Stimulated activated CD4-positive, alpha-beta T cell treated with anti-CD3 and anti-CD28 coated beads, Interleukin-2, amount 100 ng/mL, for 48 hours (primary cell): ENCODE results near the gene HOXC13.

Source experiments
- DNase-seq, 2 donors: peaks; one replicate each; pipeline ENCODE4 v3.0.0-alpha.2; 2020

HOXC13 gene

DNA sequence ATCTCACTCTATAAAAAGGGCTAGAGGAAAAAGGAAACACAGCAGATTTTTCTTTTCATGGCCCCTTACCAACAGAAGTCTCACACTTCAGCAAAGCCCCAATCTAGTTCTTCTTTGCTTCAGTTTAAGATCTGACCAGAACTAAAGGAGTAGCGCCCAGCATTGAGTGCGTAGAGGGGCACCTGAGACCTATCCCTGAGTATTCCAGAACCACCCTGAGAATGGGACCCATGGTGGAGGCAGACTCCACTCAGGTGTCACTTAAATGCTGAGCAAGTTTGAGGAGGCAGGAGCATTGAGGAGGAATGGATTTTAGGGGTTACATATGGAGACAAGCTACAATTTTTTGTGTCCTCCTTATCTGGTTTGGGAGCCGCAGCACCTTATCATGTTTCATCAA, 32.5 kb downstream of the HOXC13 start:
- no peak for DNase-seq

DNA sequence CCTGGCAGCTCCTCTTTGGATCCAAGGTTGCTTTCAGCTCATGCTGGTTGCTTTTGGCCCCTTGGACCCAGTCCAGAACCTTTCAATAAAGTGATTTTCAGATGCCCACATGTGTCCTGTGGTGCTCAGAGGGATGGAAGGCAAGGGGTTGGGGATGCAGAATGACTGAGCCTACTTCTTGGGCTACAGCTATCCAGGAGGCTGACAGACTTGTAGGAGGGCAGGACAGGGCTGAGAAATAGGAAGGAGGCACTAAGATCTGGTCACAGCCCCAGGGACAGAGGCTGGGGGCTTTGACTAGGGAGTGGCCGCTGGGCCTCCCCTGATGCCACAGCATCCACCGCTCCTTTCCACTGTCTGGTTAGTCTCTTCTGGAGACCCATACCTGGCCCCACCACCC, 33.1 kb downstream of the HOXC13 start:
- DNase-seq = no peak

DNA sequence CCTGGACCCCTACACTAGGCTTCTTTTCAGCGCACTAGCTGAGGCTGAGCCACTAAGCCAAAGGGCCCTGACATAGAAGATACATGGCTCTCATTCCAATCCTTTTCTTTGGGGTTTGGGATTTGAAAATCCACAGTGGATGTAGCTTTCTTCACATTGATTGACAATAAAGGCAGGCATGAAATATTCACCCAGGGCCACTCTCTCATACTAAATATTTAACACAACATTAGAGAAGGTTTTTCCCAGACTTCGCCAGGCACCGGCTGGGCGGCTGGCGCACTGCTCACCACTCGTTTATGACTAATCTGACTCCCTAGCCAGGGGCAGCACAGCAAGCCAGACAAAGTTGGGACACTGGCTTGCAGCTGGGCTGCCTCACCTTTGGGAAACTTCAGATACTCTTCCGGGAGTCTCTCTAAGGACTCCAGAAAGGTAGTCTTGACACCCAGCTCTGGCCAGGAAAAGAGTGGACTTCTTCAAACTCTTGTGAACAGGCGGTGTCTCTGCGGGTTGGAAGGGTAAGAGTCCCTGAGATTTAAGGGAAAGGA, 33.6 kb downstream of the HOXC13 start:
- no peak for DNase-seq

DNA sequence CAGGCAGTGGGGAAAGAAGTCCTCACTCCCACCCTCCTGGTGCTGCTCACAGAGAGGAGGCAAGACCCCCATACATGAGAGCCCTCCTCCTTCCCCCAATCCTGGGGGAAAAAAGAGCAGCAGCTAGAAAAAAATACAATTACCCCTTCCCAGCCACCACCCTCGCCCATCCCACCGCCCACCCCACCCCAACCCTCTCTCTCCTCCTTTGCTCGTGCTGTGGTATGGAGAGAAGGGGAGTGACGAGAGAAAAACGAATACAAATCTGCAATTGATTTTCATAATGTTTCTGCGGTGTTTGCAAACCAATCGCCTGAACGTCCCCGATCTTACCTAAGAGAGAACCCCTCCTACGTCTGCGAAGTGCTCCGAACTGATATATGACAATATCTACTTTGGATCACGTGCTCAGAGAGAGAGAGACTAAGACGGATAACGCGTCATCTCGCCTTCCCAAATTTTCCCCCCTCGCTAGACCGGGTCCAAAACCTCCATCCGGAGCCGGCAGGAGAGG, 34.1 kb downstream of the HOXC13 start, which contains the start of gene HOXC11:
HOXC11 (plus strand) TSS at position 405 of the 514 bp plus-strand sequence. CDS start 116 bp downstream, outside the sequence.
- DNase-seq = no peak

- DNase-seq = no peak
These were observed 34.8 kb downstream of the HOXC13 start for GRCh38 chr12:53973236-53974042.

GRCh38 chr12:53974084-53975063, 35.7 kb downstream of the HOXC13 start, which contains the start of gene HOTAIR:
Gene HOTAIR (minus strand): TSS chr12:53974954.
- no peak for DNase-seq

GRCh38 chr12:53975064-53975471, 36.4 kb downstream of the HOXC13 start:
- no peak for DNase-seq

DNA sequence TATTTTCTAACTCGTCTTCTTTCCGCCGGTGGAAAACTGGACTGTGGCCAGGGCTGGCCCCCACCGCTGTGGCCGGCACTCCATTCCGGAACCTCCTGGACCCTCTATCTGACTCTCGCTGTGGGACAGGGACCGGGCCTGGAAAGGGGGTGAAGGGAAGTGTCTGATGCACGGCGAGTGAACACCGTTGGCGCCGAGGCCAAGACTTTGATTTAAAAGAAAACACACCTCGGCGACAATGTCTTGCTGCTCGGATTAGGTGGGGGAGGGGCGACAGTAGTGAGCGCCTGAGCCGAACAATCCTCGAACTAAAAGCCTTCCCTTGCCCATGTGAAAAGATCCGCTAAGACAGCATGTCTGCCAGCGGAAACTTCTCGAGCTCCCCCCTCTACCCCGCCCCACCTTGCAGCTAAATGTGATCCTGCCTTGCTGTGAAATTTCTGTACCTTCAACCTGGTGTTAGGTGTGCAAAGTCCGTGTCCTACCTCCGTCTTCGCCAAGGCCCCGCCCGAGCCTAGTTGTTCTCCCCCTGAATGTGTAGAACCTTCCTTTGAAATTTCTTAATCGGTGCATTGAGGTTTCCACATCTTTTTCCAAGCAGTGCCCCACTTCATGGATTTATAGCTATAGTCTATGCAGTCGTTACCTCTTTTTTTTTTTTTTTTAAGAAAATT, 37.0 kb downstream of the HOXC13 start:
- DNase-seq = no peak

- DNase-seq = no peak
These were observed 37.7 kb downstream of the HOXC13 start for GRCh38 chr12:53976172-53976822.

DNA sequence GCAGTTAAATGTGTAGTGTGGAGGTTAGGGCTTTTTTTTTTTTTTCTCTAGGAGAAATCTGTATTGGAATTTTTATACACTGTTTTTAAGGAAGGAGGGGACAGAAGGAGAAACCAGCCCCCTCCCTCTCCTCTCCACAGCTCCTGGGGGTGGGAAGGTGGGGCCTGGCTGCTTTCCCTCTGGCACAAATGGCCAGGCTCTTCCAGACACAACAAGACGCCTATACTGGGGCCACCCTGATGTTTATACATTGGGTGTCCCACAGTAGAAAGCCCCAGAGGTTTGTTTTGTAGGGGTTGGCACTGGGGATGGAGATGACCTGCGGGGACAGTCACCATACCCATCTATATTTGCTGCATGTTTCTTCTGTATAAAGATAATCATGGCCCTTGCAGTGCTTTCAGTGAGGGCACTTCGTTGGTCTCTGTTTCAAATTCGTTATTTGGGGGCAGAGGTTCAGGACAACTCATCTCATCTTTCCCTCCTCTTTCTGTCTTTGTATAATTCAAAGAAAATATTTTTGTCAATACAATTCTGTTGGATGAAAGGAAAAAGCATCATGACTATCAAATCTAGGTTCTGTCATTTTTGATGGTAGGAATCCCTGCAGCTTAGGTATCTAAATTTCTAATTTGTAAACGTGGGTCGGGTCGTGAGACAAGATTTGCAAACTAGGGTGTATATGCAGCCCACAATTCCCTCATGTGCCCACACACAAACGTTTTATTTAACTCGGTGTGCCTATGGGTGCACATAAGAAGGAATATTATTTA, 38.4 kb downstream of the HOXC13 start:
- no peak for DNase-seq

- DNase-seq = no peak
These were observed 39.2 kb downstream of the HOXC13 start for GRCh38 chr12:53977596-53978445.

DNA sequence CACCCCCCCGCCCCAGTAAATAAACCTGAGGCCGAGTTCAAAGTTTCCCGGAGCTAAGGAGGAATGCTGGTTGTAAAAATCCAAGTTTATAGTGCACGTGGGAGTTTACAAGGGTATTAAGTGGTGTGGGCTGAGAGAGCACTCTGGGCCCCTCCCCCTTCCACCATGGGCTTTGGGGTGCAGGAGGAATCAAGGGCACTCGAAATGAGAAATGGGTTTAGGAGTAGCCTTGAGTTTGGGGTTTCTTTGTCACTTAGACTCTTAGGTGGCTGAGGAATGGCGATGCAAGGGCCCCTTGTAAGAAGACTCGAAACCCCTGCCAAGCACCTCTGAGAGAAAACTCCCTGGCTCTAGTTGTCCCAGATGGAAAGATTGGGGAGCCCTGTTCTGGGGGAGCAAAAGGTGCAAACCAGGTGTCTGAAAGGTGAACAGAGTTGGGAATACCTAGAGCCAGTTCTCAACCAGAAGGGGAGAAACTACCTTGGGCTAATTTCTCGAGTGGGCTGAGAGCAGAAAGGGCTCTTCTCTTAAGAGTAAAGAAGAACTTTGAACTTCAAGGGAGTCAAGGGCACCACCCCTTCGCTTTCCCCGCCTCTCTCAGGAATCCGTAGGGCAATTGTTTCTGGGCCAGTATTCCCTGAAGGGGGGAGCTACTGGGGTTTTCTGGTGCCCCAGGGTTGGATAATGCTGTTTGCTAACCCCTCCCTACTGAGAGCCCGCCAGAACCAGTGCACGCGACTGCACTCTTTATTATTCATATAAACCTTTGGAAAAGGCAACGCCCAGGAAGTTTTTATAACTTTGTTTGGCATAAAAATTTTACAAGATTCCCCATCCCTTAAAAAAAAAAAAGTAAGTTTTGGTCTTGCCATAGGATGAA, 40.1 kb downstream of the HOXC13 start:
- no peak for DNase-seq

DNA sequence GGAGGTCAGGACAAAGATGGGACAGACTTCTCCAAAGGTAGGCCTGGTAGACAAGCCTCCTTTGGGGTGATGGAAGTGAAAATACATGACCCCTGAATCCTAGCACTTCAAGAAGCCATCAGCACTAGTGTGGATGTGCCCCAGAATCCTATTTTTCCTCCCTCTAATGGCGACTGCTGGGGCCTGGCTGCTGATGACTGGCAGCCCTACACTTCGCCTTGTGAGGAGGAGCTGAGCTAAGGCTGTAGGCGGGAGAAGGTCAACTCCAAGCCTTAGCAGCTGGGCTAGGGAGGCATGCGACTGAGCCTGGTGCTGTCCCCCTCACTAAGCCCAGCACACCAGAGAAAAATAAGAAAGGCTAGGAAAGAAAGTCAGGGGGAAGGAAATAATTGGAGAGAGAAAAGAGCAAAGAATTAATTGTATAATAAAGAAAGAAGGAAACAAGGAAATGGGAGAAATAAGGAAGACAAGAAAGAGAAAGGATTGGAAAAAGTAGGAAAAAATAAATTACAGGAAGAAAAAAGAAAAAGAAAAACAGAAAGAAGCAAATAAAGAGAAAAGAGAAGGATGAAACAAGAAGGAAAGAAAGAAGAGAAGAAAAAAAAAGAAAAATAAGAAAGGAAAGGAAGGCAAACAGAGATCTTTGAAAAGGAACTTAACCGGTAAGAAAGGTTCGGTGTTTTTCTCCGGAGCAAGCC, 41.6 kb downstream of the HOXC13 start:
- DNase-seq = no peak

GRCh38 chr12:53980802-53981496, 42.3 kb downstream of the HOXC13 start:
- no peak for DNase-seq

GRCh38 chr12:53981634-53982565, 43.3 kb downstream of the HOXC13 start:
- DNase-seq = no peak
